ENCODE measurements around the gene ROBO1. TPM values are rescaled to one million over a fixed set of nuclear protein-coding genes. Genes with fewer than 3 reads are reported as not detected.

Gene ROBO1
- total and polyA plus RNA-seq, 2 of the 8 experiments (the other 6 are each of a cell fraction or from before 2014, with no cell fraction given): 51.4 to 91.0 TPM

DNA sequence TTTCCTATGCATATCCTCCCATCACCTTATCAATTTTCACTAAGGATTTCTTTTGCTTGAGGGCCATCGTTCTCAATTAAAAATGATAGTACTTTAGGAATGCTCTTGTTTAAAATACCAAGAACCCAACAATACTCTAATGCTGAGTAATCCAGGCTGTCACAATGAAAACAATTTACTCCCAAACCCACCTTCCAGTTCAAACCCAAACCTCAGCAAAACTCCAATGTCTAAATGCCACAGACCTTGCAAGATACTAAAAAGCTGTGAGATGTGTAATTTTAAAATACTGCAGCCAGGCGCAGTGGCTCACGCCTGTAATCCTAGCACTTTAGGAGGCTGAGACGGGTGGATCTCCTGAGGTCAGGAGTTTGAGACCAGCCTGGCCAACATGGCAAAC, 889.8 kb downstream of the ROBO1 start:
- H2AK5ac ChIP-seq (ENCODE audit: low read depth, low read length): no peak overlapping the region
- no peaks in the 10 kb centered on the region for H3K9me3 ChIP-seq (ENCODE audit: insufficient read depth in 2 of 2, low read depth in 1 of 2, low read length in 1 of 2)
- no peak overlapping the region for H3K4me2 ChIP-seq (ENCODE audit: insufficient read depth in 1 of 2, low read depth in 2 of 2, low read length in 2 of 2)
- H4K5ac ChIP-seq (ENCODE audit: insufficient read length, low read depth, low read length): no peak overlapping the region
- H2BK120ac ChIP-seq (replicated peaks; ENCODE audit: low read depth, low read length): no peak overlapping the region
- no peak overlapping the region for H2BK12ac ChIP-seq (ENCODE audit: low read depth, low read length)
- no peak for FAIRE-seq
- H2BK5ac ChIP-seq (ENCODE audit: low read depth, low read length): no peak overlapping the region
- no peak overlapping the region for H3K4ac ChIP-seq (replicated peaks; ENCODE audit: insufficient read length, low read depth, low read length)
- ChIA-PET POLR2A (ENCODE audit: partially characterized antibody) (no interaction called here), CTCF (ENCODE audit: partially characterized antibody) (interaction anchor here (1.0 kb wide), 1 partner anchor 138 kb away, joined by 4 read pairs; no protein-coding TSS in a partner anchor)
- WGBS, 2 experiments (ENCODE audit: extremely low coverage in 1 of 2, insufficient coverage in 1 of 2, insufficient read length in 1 of 2, insufficient replicate concordance in 2 of 2, low coverage in 1 of 2, low lambda C conversion rate in 2 of 2, missing lambda C conversion rate in 1 of 2): 79% methylated on average over 4 of the region's 4 CpGs; no CpG with 5 or more reads in 1 of the 2 experiments
- H3K23me2 ChIP-seq (ENCODE audit: low read depth, low read length): no peaks in the 10 kb centered on the region
- no peak for DNase-seq (ENCODE audit: low read depth in 1 of 2, low spot score in 2 of 2)
- no peak overlapping the region for H3K9ac ChIP-seq (replicated peaks in 1 of 4; ENCODE audit: extremely low read depth in 1 of 4, low read depth in 3 of 4, low read length in 3 of 4)
- no peak overlapping the region for H2AFZ ChIP-seq (ENCODE audit: low read length)
- no peak overlapping the region for H2BK20ac ChIP-seq (ENCODE audit: low read length)
- TF ChIP-seq TEAD4 (IDR thresholded peaks at IDR 0.05; ENCODE audit: low read depth, low read length): no peak
- H3K56ac ChIP-seq (replicated peaks; ENCODE audit: insufficient read length, low read depth, low read length): no peak overlapping the region
- H2BK15ac ChIP-seq (ENCODE audit: low read length): no peak overlapping the region
- H3K27me3 ChIP-seq (replicated peaks in 1 of 4; ENCODE audit: control insufficient read depth in 3 of 4, extremely low read depth in 1 of 4, insufficient read depth in 3 of 4, low read length in 3 of 4): peaks cover 0 to 1% (median 0%) of the 10 kb centered on the region in 4 experiments; a peak in 1 of 7 replicates
- no peak overlapping the region for H3K23ac ChIP-seq (ENCODE audit: insufficient read length)
- no peaks in the 10 kb centered on the region for H3K79me1 ChIP-seq (ENCODE audit: low read depth, low read length)
- H3K4me3 ChIP-seq (ENCODE audit: extremely low read depth in 1 of 4, insufficient read depth in 2 of 4, low read depth in 3 of 4, low read length in 4 of 4): no peak overlapping the region
- H3K4me1 ChIP-seq (replicated peaks in 1 of 4; ENCODE audit: control insufficient read depth in 3 of 4, insufficient read depth in 4 of 4, low read length in 3 of 4): peaks cover 0 to 13% (median 5%) of the 10 kb centered on the region in 4 experiments; a peak in 3 of 7 replicates
- H3K36me3 ChIP-seq (ENCODE audit: control insufficient read depth in 2 of 4, insufficient read depth in 4 of 4, low read length in 3 of 4): no peaks in the 10 kb centered on the region; a peak in 1 of 8 replicates
- no peak overlapping the region for H3K18ac ChIP-seq (ENCODE audit: extremely low read depth, low read length)
- no peak overlapping the region for H3K14ac ChIP-seq (ENCODE audit: insufficient read length)
- H4K8ac ChIP-seq (ENCODE audit: extremely low read depth, insufficient read depth, low read length): no peak overlapping the region
- H4K20me1 ChIP-seq (replicated peaks in 1 of 2; ENCODE audit: control insufficient read depth in 1 of 2, insufficient read depth in 2 of 2, low read length in 2 of 2): no peaks in the 10 kb centered on the region
- no peak overlapping the region for H4K91ac ChIP-seq (replicated peaks; ENCODE audit: insufficient read length, low read length)
- no peak overlapping the region for H3K27ac ChIP-seq (ENCODE audit: low read depth, low read length)
- peaks cover 0 to 54% of the 10 kb centered on the region in 2 experiments; a peak in 3 of 4 replicates for H3K79me2 ChIP-seq (ENCODE audit: control insufficient read depth in 1 of 2, insufficient read depth in 2 of 2, low read length in 2 of 2)
